ENCODE measurements around the gene CLHC1. TPM values are rescaled to one million over a fixed set of nuclear protein-coding genes. Genes with fewer than 3 reads are reported as not detected.

The CLHC1 gene
- total and polyA plus RNA-seq, 2 donors (not counting 3 experiments of a cell fraction or from before 2014, with no cell fraction given), result 2.4 to 12.3 TPM

- no peak overlapping the region for H3K4me3 ChIP-seq (replicated peaks in 1 of 3; ENCODE audit: insufficient read depth in 1 of 3, low read depth in 1 of 3, low read length in 3 of 3)
- H3K9ac ChIP-seq (replicated peaks; ENCODE audit: extremely low read depth, insufficient read depth, low read length), result no peak overlapping the region
- no peak overlapping the region for H2AFZ ChIP-seq (ENCODE audit: low read depth, low read length)
- H3K4me1 ChIP-seq (ENCODE audit: control insufficient read depth, extremely low read depth, insufficient read depth, low read length), result peaks cover 18% of the 10 kb centered on the region
- DNase-seq (ENCODE audit: low read depth, low spot score) (no peak), FAIRE-seq (no peak)
- no TSS peak for BruUV-seq (replicated peaks)
- H3K4me2 ChIP-seq (ENCODE audit: insufficient read depth, low read length), result no peak overlapping the region
- no peaks in the 10 kb centered on the region for H3K79me2 ChIP-seq (ENCODE audit: control insufficient read depth, insufficient read depth, low read length)
- no peaks in the 10 kb centered on the region for H3K9me3 ChIP-seq (replicated peaks; ENCODE audit: control insufficient read depth, insufficient read depth, low read length)
- no peak overlapping the region for H3K27ac ChIP-seq (ENCODE audit: insufficient read depth, low read depth, low read length)
- no peak for TF ChIP-seq JUN (IDR thresholded peaks at IDR 0.05; ENCODE audit: borderline replicate concordance, insufficient read depth, insufficient read length, low read depth)
- TF ChIP-seq GATA2 (IDR thresholded peaks at IDR 0.05; ENCODE audit: insufficient read depth, insufficient read length, low read depth, low read length), result no peak
- no peak for TF ChIP-seq MAX (IDR thresholded peaks at IDR 0.05; ENCODE audit: insufficient read depth, insufficient read length)
- TF ChIP-seq POLR2AphosphoS5 (IDR thresholded peaks at IDR 0.05; ENCODE audit: insufficient read depth, low read depth, low read length), result no peak
- TF ChIP-seq EZH2 (IDR thresholded peaks at IDR 0.05; ENCODE audit: borderline replicate concordance, low read depth, low read length, severe bottlenecking), result no peak
- TF ChIP-seq MYC (IDR thresholded peaks at IDR 0.05; ENCODE audit: low read depth, low read length), result no peak
- no peak for TF ChIP-seq POLR2A (IDR thresholded peaks at IDR 0.05; ENCODE audit: low read depth, low read length)
- TF ChIP-seq CTCF (IDR thresholded peaks at IDR 0.05; ENCODE audit: extremely low read depth in 1 of 2, insufficient read depth in 1 of 2, low read depth in 1 of 2, low read length in 2 of 2), result no peak
- no peak for TF ChIP-seq FOS (IDR thresholded peaks at IDR 0.05; ENCODE audit: borderline replicate concordance, insufficient read depth, low read length)
- intact Hi-C loops (cut with micrococcal nuclease), result no loop called here
- dilution Hi-C loops (cut with MboI; ENCODE audit: extremely low pct_ligation_motif_present, low sequenced_read_pairs), result no loop called here
- H4K20me1 ChIP-seq (replicated peaks; ENCODE audit: control insufficient read depth, extremely low read depth, insufficient read depth, low read length), result no peaks in the 10 kb centered on the region
- ChIA-PET POLR2A (interaction anchor here (0.6 kb wide), 1 partner anchor 24 kb away, joined by 6 read pairs; no protein-coding TSS in a partner anchor), CTCF (interaction anchor here (0.8 kb wide), 1 partner anchor 23 kb away, joined by 4 read pairs; no protein-coding TSS in a partner anchor)
- H3K36me3 ChIP-seq (ENCODE audit: control insufficient read depth in 2 of 2, extremely low read depth in 1 of 2, insufficient read depth in 2 of 2, low read length in 2 of 2), result no peaks in the 10 kb centered on the region
- no peaks in the 10 kb centered on the region for H3K9me1 ChIP-seq (replicated peaks; ENCODE audit: control insufficient read depth, extremely low read depth, insufficient read depth, low read length)
- no peaks in the 10 kb centered on the region for H3K27me3 ChIP-seq (ENCODE audit: control insufficient read depth in 2 of 2, insufficient read depth in 2 of 2, low read length in 2 of 2)
Observed at GRCh38 chr2:55150834-55151233, 81.3 kb downstream of the CLHC1 start.

Measured in endothelial cell of umbilical vein (primary cell).